GM12891 (cell line): Measurements from ENCODE around the gene COL4A2.
"Not testable (repeated sequence)": the region's sequence is repeated elsewhere in the genome, so short reads cannot be mapped to it uniquely, and the experiment has no call there.

Source experiments
- DNase-seq: peaks from one replicate; pipeline ENCODE4 v3.0.0; 2011; ENCODE audit warnings: low spot score; ENCODE audit not compliant: insufficient read length
- FAIRE-seq: peaks from 2 replicates; lab custom pipeline; 2011; peaks lifted over from hg19 to GRCh38; lab: Jason Lieb, UNC
- PAX5 ChIP-seq: IDR thresholded peaks from 2 replicates; pipeline ENCODE4 v1.6.1; 2011; ENCODE audit warnings: low read length, moderate library complexity, mild to moderate bottlenecking; ENCODE audit not compliant: insufficient read depth, severe bottlenecking
- POLR2A ChIP-seq: IDR thresholded peaks from 2 replicates; pipeline ENCODE4 v1.6.1; 2011; ENCODE audit warnings: low read depth, low read length, control low read depth
- POLR2AphosphoS5 ChIP-seq: IDR thresholded peaks from 2 replicates; pipeline ENCODE4 v1.6.1; 2011; ENCODE audit warnings: low read depth, low read length, control low read depth
- POU2F2 ChIP-seq: IDR thresholded peaks from 2 replicates; pipeline ENCODE4 v1.6.1; 2011; ENCODE audit warnings: low read depth, mild to moderate bottlenecking, control low read depth, low read length, moderate library complexity
- SPI1 ChIP-seq: IDR thresholded peaks from 2 replicates; pipeline ENCODE4 v1.6.1; 2011; ENCODE audit warnings: low read depth, low read length, control low read depth
- TAF1 ChIP-seq: IDR thresholded peaks from 2 replicates; pipeline ENCODE4 v1.6.1; 2011; ENCODE audit warnings: low read depth, low read length, control low read depth

Gene COL4A2

GRCh38 chr13:110490009-110490770 lies 183.1 kb downstream of the COL4A2 start:
- FAIRE-seq (no peak), DNase-seq (no peak)
- TF ChIP-seq TAF1: no peak
- TF ChIP-seq PAX5: no peak
- TF ChIP-seq POLR2A: no peak
- TF ChIP-seq POLR2AphosphoS5: no peak
- TF ChIP-seq POU2F2: no peak
- TF ChIP-seq SPI1: no peak

- FAIRE-seq: no peak
- no peak for DNase-seq
- no peak for TF ChIP-seq PAX5
- no peak for TF ChIP-seq SPI1
- TF ChIP-seq POLR2AphosphoS5: no peak
- TF ChIP-seq POLR2A: no peak
- TF ChIP-seq TAF1: no peak
- no peak for TF ChIP-seq POU2F2
These were observed 185.0 kb downstream of the COL4A2 start for GRCh38 chr13:110491869-110492678.

GRCh38 chr13:110492679-110493593 lies 185.9 kb downstream of the COL4A2 start:
- DNase-seq: no peak
- FAIRE-seq: peak; percentile 55
- no peak for TF ChIP-seq POU2F2
- TF ChIP-seq POLR2AphosphoS5: no peak
- TF ChIP-seq SPI1: no peak
- no peak for TF ChIP-seq POLR2A
- TF ChIP-seq PAX5: no peak
- no peak for TF ChIP-seq TAF1

GRCh38 chr13:110493613-110494012 lies 186.5 kb downstream of the COL4A2 start:
- TF ChIP-seq POLR2AphosphoS5 (no peak), TAF1 (no peak), POU2F2 (no peak), SPI1 (no peak), PAX5 (no peak), POLR2A (no peak)
- DNase-seq (no peak), FAIRE-seq (no peak)

- DNase-seq: no peak
- FAIRE-seq: no peak
- TF ChIP-seq POLR2AphosphoS5 (no peak), POU2F2 (no peak), SPI1 (no peak), PAX5 (no peak), POLR2A (no peak), TAF1 (no peak)
These were observed 188.3 kb downstream of the COL4A2 start for GRCh38 chr13:110495376-110495775.

- no peak for FAIRE-seq
- no peak for DNase-seq
- TF ChIP-seq SPI1 (no peak), POU2F2 (no peak), POLR2AphosphoS5 (no peak)
These were observed 188.8 kb downstream of the COL4A2 start for GRCh38 chr13:110495881-110496280.

GRCh38 chr13:110496281-110496680 lies 189.2 kb downstream of the COL4A2 start:
- FAIRE-seq: no peak
- no peak for DNase-seq
- no peak for TF ChIP-seq POU2F2
- no peak for TF ChIP-seq PAX5
- TF ChIP-seq POLR2A: no peak
- TF ChIP-seq TAF1: no peak
- no peak for TF ChIP-seq POLR2AphosphoS5
- no peak for TF ChIP-seq SPI1

GRCh38 chr13:110497003-110497402 lies 189.9 kb downstream of the COL4A2 start:
- FAIRE-seq (peak; percentile 31), DNase-seq (no peak)
- no peak for TF ChIP-seq PAX5
- TF ChIP-seq SPI1: no peak
- TF ChIP-seq POLR2AphosphoS5: no peak
- no peak for TF ChIP-seq POLR2A
- TF ChIP-seq POU2F2: no peak
- no peak for TF ChIP-seq TAF1

- not testable (repeated sequence) for DNase-seq, FAIRE-seq
These were observed 190.8 kb downstream of the COL4A2 start for GRCh38 chr13:110497896-110498295.
